Peyer's patch (tissue), 4 donors: Measurements from ENCODE around the gene DACT2.

ENCODE experiments used
- POLR2A ChIP-seq, 2 donors: fragments of 450-650 bp; IDR thresholded peaks; one replicate each; pipeline ENCODE4 v1.5.1; 2017; ENCODE audit warnings: antibody characterized with exemption in 2 of 2, mild to moderate bottlenecking in 2 of 2, moderate library complexity in 2 of 2
- TF ChIP-seq, protein P1 (sequence below), 6 experiments: fragments of 450-650 bp in 4 of 6; fragments of 200-600 bp in 2 of 6; sonication (generic) in 1 of 6; IDR thresholded peaks; one replicate each; pipeline ENCODE4 v1.5.1; 2017 to 2019; ENCODE audit warnings: antibody characterized with exemption in 6 of 6, mild to moderate bottlenecking in 3 of 6, moderate library complexity in 1 of 6

DNA sequence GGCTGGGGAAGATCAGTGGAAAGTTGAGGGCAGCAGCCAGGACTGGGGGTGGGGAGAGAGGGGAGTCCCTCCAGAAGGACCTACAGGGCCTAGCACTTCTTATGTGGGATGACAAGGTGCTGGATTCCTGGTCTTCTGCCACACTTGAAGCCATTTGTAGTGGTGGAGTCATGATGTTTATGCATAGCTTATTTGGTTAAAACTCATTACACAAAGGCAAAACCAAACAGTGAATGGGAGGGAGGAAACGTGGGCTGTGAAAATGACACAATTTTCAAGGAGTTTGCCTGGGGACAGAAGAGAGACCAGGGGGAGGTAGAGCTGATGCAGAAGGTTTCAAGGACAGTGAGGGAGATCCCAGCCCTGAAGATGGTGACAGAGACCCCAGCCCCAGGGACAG is 50.8 kb downstream of the DACT2 start:
- TF ChIP-seq, protein P1, sequence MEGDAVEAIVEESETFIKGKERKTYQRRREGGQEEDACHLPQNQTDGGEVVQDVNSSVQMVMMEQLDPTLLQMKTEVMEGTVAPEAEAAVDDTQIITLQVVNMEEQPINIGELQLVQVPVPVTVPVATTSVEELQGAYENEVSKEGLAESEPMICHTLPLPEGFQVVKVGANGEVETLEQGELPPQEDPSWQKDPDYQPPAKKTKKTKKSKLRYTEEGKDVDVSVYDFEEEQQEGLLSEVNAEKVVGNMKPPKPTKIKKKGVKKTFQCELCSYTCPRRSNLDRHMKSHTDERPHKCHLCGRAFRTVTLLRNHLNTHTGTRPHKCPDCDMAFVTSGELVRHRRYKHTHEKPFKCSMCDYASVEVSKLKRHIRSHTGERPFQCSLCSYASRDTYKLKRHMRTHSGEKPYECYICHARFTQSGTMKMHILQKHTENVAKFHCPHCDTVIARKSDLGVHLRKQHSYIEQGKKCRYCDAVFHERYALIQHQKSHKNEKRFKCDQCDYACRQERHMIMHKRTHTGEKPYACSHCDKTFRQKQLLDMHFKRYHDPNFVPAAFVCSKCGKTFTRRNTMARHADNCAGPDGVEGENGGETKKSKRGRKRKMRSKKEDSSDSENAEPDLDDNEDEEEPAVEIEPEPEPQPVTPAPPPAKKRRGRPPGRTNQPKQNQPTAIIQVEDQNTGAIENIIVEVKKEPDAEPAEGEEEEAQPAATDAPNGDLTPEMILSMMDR (IDR thresholded peaks at IDR 0.05), result no peak
- TF ChIP-seq POLR2A (IDR thresholded peaks at IDR 0.05), result no peak
